Stromal cell of bone marrow (primary cell): ENCODE results near the gene TF.

Source experiments
- DNase-seq: peaks from one replicate; pipeline ENCODE4 v3.0.0-alpha.2; 2012; ENCODE audit warnings: low read depth

Gene TF

GRCh38 chr3:133837487-133838295 is 91.5 kb downstream of the TF start:
- no peak for DNase-seq

- DNase-seq: no peak
Observed at GRCh38 chr3:133838296-133838789, 92.2 kb downstream of the TF start.

- DNase-seq: no peak
Observed at GRCh38 chr3:133838916-133839800, 93.0 kb downstream of the TF start.

- no peak for DNase-seq
Observed at GRCh38 chr3:133840055-133840737, 94.0 kb downstream of the TF start.

GRCh38 chr3:133840767-133841166 is 94.6 kb downstream of the TF start:
- no peak for DNase-seq

- no peak for DNase-seq
Observed at GRCh38 chr3:133841196-133841595, 95.0 kb downstream of the TF start.

GRCh38 chr3:133842158-133842557 is 96.0 kb downstream of the TF start:
- DNase-seq: no peak

GRCh38 chr3:133843634-133844033 is 97.4 kb downstream of the TF start:
- DNase-seq: peak; percentile 75

- DNase-seq: no peak
Observed at GRCh38 chr3:133845127-133845526, 98.9 kb downstream of the TF start.
